ENCODE data around the gene PLSCR4.

DNA sequence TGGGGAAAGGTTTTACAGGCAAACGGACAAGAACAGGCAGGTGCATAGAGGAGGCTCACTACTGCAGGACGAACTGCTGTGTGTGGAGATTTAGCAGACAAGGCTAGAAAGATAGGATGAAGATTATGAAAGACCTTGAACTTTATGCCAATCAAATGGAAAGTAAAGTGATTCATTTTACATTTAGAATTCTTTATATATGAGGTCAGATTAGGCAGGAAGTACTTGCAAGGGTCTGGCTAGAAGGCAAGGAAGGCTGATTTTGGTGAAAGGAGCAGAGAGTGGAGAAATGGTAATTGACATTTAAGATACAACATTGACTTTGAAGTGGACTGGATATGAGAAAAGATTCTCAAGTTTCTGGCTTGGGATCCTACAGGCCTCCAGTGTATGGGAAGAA is 33.6 kb downstream of the PLSCR4 start:
- TF ChIP-seq, protein P1, sequence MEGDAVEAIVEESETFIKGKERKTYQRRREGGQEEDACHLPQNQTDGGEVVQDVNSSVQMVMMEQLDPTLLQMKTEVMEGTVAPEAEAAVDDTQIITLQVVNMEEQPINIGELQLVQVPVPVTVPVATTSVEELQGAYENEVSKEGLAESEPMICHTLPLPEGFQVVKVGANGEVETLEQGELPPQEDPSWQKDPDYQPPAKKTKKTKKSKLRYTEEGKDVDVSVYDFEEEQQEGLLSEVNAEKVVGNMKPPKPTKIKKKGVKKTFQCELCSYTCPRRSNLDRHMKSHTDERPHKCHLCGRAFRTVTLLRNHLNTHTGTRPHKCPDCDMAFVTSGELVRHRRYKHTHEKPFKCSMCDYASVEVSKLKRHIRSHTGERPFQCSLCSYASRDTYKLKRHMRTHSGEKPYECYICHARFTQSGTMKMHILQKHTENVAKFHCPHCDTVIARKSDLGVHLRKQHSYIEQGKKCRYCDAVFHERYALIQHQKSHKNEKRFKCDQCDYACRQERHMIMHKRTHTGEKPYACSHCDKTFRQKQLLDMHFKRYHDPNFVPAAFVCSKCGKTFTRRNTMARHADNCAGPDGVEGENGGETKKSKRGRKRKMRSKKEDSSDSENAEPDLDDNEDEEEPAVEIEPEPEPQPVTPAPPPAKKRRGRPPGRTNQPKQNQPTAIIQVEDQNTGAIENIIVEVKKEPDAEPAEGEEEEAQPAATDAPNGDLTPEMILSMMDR (IDR thresholded peaks at IDR 0.05) = no peak
- TF ChIP-seq POLR2AphosphoS5 (IDR thresholded peaks at IDR 0.05; ENCODE audit: low read depth, low read length) = no peak
- TF ChIP-seq SIN3A (IDR thresholded peaks at IDR 0.05; ENCODE audit: borderline replicate concordance, insufficient read depth, low read depth, low read length) = no peak
- TF ChIP-seq, protein P2, sequence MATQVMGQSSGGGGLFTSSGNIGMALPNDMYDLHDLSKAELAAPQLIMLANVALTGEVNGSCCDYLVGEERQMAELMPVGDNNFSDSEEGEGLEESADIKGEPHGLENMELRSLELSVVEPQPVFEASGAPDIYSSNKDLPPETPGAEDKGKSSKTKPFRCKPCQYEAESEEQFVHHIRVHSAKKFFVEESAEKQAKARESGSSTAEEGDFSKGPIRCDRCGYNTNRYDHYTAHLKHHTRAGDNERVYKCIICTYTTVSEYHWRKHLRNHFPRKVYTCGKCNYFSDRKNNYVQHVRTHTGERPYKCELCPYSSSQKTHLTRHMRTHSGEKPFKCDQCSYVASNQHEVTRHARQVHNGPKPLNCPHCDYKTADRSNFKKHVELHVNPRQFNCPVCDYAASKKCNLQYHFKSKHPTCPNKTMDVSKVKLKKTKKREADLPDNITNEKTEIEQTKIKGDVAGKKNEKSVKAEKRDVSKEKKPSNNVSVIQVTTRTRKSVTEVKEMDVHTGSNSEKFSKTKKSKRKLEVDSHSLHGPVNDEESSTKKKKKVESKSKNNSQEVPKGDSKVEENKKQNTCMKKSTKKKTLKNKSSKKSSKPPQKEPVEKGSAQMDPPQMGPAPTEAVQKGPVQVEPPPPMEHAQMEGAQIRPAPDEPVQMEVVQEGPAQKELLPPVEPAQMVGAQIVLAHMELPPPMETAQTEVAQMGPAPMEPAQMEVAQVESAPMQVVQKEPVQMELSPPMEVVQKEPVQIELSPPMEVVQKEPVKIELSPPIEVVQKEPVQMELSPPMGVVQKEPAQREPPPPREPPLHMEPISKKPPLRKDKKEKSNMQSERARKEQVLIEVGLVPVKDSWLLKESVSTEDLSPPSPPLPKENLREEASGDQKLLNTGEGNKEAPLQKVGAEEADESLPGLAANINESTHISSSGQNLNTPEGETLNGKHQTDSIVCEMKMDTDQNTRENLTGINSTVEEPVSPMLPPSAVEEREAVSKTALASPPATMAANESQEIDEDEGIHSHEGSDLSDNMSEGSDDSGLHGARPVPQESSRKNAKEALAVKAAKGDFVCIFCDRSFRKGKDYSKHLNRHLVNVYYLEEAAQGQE (IDR thresholded peaks at IDR 0.05; ENCODE audit: insufficient read depth in 1 of 2, low read depth in 2 of 2, low read length in 1 of 2) = no peak
